Endothelial cell of umbilical vein (primary cell): Measurements from ENCODE around the gene TEX38.

Source experiments
- EZH2 ChIP-seq: IDR thresholded peaks from 2 replicates; pipeline ENCODE4 v1.6.1; 2012; ENCODE audit warnings: borderline replicate concordance, low read depth, mild to moderate bottlenecking, moderate library complexity, low read length, inconsistent platforms; ENCODE audit not compliant: severe bottlenecking
- FOS ChIP-seq: IDR thresholded peaks from 2 replicates; pipeline ENCODE4 v1.6.1; 2011; ENCODE audit warnings: mild to moderate bottlenecking, low read length, moderate library complexity, borderline replicate concordance; ENCODE audit not compliant: insufficient read depth
- GATA2 ChIP-seq: IDR thresholded peaks from 2 replicates; pipeline ENCODE4 v1.7.0; 2011; ENCODE audit warnings: low read depth, mild to moderate bottlenecking, moderate library complexity, mixed read lengths, low read length; ENCODE audit not compliant: insufficient read length, insufficient read depth
- JUN ChIP-seq: IDR thresholded peaks from 2 replicates; pipeline ENCODE4 v1.6.1; 2011; ENCODE audit warnings: borderline replicate concordance, low read depth; ENCODE audit not compliant: insufficient read length, insufficient read depth
- POLR2A ChIP-seq: IDR thresholded peaks from 2 replicates; pipeline ENCODE4 v1.6.1; 2012; ENCODE audit warnings: low read depth, mild to moderate bottlenecking, control low read depth, low read length
- POLR2AphosphoS5 ChIP-seq: IDR thresholded peaks from 2 replicates; pipeline ENCODE4 v1.6.1; 2012; ENCODE audit warnings: low read depth, mild to moderate bottlenecking, control low read depth, low read length, moderate library complexity; ENCODE audit not compliant: insufficient read depth
- TF ChIP-seq, protein P1 (sequence below), 2 donors: IDR thresholded peaks; 1 replicate in 1 of 2; 2 replicates in 1 of 2; pipeline ENCODE4 v1.5.1; 2011; ENCODE audit warnings: low read length in 2 of 2, mild to moderate bottlenecking in 2 of 2, moderate library complexity in 2 of 2, control low read depth in 1 of 2, inconsistent platforms in 1 of 2, low read depth in 1 of 2; ENCODE audit not compliant: insufficient read depth in 1 of 2; ENCODE audit errors: extremely low read depth in 1 of 2

DNA sequence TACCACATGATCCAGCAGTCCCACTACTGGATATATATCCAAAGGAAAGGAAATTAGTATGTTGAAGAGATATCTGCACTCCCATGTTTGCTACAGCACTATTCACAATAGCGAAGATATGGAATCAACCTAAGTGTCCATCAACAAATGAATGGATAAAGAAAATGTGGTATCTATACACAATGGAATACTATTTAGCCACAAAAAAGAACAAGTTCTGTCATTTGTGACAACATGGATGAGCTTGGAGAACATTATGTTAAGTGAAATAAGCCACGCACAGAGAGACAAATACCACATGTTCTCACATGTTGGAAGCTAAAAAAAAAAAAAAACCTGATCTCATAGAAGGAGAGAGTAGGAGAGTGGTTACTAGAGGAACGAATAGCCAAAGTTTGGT lies 21.2 kb upstream of the TEX38 start:
- TF ChIP-seq POLR2A (no peak), POLR2AphosphoS5 (no peak), EZH2 (no peak), JUN (no peak), GATA2 (no peak), FOS (no peak)
- TF ChIP-seq, protein P1, sequence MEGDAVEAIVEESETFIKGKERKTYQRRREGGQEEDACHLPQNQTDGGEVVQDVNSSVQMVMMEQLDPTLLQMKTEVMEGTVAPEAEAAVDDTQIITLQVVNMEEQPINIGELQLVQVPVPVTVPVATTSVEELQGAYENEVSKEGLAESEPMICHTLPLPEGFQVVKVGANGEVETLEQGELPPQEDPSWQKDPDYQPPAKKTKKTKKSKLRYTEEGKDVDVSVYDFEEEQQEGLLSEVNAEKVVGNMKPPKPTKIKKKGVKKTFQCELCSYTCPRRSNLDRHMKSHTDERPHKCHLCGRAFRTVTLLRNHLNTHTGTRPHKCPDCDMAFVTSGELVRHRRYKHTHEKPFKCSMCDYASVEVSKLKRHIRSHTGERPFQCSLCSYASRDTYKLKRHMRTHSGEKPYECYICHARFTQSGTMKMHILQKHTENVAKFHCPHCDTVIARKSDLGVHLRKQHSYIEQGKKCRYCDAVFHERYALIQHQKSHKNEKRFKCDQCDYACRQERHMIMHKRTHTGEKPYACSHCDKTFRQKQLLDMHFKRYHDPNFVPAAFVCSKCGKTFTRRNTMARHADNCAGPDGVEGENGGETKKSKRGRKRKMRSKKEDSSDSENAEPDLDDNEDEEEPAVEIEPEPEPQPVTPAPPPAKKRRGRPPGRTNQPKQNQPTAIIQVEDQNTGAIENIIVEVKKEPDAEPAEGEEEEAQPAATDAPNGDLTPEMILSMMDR (IDR thresholded peaks at IDR 0.05; ENCODE audit: extremely low read depth in 1 of 2, insufficient read depth in 1 of 2, low read depth in 1 of 2, low read length in 2 of 2), result no peak
